Cardiac fibroblast (primary cell): ENCODE measurements around the gene AHRR.
A peak's percentile ranks its signal among the peaks of the same experiment; 100 is the strongest.

Source experiments
- DNase-seq, 2 donors: peaks; one replicate each; pipeline versions ENCODE4 v3.0.0 to v3.0.0-alpha.2; 2010; ENCODE audit warnings: low read depth in 2 of 2
- H3K4me3 ChIP-seq, 2 donors: replicated peaks in 1 of 2; 1 replicate in 1 of 2; 2 replicates in 1 of 2; pipeline ENCODE4 v1.5.1; 2011; ENCODE audit warnings: low read depth in 2 of 2, low read length in 2 of 2, mild to moderate bottlenecking in 2 of 2, moderate library complexity in 1 of 2
- TF ChIP-seq, protein P1 (sequence below): IDR thresholded peaks from one replicate; pipeline ENCODE4 v1.5.1; 2011; ENCODE audit warnings: low read depth, mild to moderate bottlenecking, low read length, inconsistent platforms

The AHRR gene

DNA sequence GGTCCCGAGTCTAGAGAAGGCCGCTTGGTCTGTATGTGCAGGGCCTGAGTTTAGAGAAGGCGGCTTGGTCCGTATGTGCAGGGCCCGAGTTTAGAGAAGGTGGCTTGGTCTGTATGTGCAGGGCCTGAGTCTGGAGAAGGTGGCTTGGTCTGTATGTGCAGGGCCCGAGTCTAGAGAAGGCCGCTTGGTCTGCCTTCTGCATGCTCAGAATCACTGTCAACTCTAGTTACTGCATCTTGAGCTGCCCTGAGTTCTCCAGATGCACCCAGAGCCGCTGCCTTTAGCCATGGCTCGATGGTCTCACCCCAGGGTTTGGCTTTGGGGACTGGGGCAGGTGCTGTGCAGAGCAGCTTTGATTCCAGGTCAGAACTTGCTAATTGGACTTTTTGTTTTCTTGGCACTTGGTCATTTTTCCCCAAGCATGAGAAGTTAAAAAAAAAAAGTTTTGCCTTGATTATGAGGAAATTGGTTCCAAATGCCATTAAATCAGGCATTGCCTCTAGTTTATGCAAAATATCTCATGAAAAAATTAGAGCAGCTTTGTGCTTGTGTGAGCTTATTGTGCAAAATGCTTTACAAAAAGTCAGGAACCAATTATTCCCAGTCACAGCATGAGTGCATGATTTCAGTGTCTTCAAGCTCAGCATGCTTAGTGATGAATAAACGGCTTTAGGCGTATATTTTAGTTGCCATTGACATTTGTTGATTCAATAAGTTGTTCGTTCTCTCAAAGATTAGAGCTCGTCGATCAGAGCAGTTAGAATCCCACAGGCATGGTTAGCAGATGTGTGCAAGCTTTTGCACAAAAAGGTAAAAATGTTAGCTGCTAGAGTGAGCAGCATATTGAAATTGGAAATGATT is 96.0 kb downstream of the AHRR start:
- DNase-seq: no peak
- TF ChIP-seq, protein P1, sequence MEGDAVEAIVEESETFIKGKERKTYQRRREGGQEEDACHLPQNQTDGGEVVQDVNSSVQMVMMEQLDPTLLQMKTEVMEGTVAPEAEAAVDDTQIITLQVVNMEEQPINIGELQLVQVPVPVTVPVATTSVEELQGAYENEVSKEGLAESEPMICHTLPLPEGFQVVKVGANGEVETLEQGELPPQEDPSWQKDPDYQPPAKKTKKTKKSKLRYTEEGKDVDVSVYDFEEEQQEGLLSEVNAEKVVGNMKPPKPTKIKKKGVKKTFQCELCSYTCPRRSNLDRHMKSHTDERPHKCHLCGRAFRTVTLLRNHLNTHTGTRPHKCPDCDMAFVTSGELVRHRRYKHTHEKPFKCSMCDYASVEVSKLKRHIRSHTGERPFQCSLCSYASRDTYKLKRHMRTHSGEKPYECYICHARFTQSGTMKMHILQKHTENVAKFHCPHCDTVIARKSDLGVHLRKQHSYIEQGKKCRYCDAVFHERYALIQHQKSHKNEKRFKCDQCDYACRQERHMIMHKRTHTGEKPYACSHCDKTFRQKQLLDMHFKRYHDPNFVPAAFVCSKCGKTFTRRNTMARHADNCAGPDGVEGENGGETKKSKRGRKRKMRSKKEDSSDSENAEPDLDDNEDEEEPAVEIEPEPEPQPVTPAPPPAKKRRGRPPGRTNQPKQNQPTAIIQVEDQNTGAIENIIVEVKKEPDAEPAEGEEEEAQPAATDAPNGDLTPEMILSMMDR: no peak
- no peak overlapping the region for H3K4me3 ChIP-seq

DNA sequence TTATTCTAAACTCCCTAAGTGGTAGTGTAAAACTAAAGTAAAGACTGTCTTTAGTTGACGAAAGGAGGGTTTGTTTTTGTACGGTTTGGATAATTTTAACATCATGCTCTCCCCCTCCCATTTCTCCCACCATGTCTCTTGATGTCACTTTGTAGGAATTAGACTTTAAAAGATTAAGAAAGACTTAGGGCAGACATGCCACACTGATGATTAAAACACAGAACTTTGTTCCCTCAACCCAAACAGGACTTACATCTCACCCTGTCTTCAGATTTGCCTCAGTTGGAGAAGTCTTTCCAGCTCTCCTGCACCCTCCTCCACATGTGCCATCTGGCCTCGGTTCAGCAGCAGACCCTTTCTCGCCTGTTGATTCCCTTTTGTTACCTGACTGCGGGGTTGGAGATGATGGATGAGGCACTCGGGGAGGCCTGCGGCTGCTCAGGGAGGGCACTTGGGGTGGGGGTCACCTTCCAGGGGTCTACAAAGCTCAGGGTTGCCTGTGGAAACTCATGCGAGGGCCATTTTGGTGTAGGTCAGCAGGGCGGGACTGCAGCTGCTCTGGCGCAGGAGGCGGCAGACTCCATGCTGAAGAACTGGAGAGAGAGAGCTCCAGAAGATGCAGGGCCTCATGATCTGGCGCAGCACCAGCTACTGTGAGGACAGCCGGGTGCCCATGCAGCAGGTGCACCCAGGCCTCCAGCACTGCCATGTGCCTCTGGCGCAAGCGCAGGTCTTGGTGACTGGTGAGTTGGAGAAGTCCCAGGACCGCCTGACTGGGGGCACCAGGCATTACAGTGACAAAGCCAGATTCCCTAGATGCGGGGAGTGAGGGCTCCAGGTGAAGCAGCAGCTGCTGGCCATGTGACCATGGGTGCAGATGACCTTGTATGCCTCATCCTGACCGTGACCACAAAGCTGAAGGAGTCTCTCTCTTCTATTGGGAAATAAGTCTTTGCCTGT is 96.9 kb downstream of the AHRR start:
- H3K4me3 ChIP-seq: no peak overlapping the region
- DNase-seq: no peak
- TF ChIP-seq, protein P1: no peak

GRCh38 chr5:419970-420369 is 98.5 kb downstream of the AHRR start:
- H3K4me3 ChIP-seq: no peak overlapping the region
- peak in 1 of 2 donors; percentile 30 for DNase-seq
- TF ChIP-seq, protein P1: no peak

DNA sequence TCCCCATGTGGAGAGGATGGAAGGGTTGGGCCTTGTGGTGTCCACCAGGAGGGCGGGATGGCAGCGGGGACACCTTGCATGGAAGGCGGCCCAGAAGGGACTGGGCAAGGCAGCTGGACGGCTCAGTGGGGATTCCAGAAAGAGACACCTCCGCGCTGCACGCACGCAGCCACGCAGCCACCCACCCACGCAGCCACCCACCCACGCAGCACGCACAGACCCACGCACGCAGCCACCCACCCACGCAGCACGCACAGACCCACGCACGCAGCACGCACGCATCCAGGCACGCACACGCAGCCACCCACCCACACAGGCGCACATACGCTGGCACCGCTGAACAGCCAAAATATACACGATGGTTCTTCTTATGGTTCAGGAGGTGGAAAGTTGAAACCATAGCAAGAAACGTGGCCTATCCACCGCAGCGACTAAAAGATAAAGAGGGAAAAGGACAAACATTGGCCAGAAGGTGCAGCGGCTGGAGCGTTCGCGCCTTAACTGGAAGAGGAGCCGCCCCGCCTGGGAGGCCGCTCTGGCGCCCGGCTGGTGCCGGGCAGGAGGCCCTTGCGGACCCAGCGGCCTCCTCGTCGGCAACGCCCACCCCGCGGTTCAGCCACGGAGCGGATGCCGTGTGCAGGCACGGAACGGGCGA is 99.2 kb downstream of the AHRR start:
- no peak for DNase-seq
- TF ChIP-seq, protein P1: no peak
- H3K4me3 ChIP-seq: no peak overlapping the region

GRCh38 chr5:421287-421880 is 99.9 kb downstream of the AHRR start:
- TF ChIP-seq, protein P1: no peak
- no peak overlapping the region for H3K4me3 ChIP-seq
- no peak for DNase-seq

GRCh38 chr5:421901-422300 is 100.4 kb downstream of the AHRR start:
- TF ChIP-seq, protein P1: no peak
- no peak for DNase-seq

More at GRCh38 chr5:421901-422300, 100.4 kb downstream of the AHRR start:
- H3K4me3 ChIP-seq: no peak overlapping the region
